Activated CD4-positive, alpha-beta T cell treated with anti-CD3 and anti-CD28 coated beads for 4 hours (primary cell): ENCODE data around the gene ZNF627.
A peak's percentile ranks its signal among the peaks of the same experiment; 100 is the strongest.
"Not testable (repeated sequence)": the region's sequence is repeated elsewhere in the genome, so short reads cannot be mapped to it uniquely, and the experiment has no call there.

Experiments
- DNase-seq, 2 donors: peaks; one replicate each; pipeline ENCODE4 v3.0.0-alpha.2; 2020

The ZNF627 gene

GRCh38 chr19:11576227-11576626, 21.1 kb upstream of the ZNF627 start:
- no peak for DNase-seq

DNA sequence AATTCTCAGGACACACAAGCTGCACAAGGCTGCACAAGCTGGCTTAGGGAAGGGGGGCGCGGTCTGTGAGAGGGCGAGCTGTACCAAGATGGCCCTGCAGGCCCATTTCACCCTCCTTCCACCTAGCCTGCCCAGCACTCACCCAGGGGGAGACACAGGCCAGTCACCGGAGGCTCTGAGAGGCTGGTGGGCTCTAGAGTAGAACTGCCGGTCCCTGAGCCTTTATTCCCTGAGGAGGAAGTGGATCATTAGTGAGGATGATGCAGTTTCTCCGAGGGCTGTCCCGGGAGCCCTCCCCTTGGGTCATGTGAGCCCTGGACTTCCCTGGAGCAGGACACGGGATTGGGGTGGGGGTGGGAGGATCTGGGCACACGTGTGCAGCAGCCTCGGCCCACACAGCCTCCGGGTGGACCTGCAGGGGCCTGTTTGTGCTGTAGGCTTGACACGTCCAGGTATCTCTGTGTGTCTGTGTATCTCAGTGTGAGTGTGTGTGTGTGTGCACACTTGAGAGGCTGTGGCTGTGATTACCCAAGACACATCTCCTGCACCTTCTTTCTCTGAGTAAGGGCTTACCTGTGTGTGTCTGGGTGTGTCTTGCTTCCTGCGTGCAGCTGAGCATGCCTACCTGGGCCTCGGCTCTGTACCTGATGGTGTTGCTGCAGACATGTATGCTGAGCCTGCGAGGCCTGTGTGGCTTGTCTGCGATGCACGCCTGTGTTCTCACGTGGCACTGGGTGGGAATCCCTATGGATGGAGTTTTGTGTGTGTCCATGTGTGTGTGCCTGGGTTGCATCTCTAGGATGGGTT, 19.6 kb upstream of the ZNF627 start, which contains the start of gene ACP5:
Gene ACP5 (minus strand): TSS at position 195 of the 807 bp plus-strand sequence. CDS start 328 bp downstream, outside the sequence.
- DNase-seq: no peak

DNA sequence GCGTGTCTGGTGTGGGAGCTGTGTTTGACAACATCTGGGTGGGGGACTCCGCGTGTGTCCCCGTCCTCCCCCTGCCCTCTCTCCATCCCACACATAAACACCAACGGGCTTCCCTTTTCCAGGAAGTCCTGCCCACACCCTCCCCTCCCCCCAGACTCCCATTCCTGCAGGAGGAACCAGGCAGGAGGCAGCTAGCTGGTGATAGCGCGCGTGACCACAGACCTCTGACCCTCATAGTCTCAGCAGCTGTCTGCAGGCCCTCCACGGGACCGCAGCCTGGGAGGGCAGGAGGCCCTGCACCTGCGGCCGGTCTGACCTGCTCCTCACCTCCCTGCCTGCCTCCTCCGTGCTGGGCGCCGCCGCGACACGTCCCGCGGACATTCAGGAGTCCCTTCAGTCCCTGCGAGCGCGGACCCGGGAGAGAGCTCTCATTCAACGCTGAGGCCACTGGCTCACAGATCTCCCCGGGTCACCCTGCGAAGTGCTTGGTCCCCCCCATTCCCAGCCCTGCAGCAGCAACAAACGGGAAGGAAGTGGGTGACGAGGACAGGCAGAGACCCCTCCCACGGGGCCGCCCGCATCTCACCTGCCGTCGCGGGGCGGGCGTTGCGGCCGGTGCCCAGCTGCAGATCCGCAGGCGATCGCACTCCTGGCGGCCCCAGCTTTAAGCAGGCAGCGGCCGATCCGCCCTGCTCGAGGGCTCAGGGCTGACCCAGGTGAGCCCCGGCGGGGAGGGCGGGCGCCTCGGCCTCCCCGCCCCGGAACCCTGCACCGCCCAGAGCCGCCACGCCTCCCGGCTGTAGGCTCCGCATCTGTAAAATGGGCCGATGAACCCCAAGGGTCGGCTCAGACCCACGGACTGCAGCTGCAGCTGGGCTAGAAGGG, 18.8 kb upstream of the ZNF627 start:
- DNase-seq: peak in 1 of 2 donors; percentile 36

DNA sequence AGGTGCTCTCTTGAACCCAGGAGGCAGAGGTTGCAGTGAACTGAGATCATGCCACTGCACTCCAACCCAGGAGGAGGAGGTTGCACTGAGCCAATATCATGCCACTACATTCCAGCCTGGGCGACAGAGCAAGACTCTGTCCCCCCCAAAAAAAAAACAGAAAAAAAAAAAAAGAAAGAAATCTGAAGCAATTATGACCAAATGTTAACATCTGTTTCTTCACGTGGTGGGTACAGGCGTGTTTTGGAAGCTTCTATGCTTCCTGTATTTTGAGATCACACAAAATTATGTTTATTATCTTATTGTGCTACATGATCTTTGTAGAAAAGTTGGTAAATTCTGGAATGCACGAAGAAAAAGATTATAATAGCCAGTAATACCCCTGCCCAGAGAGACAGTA, 17.2 kb upstream of the ZNF627 start:
- no peak for DNase-seq

DNA sequence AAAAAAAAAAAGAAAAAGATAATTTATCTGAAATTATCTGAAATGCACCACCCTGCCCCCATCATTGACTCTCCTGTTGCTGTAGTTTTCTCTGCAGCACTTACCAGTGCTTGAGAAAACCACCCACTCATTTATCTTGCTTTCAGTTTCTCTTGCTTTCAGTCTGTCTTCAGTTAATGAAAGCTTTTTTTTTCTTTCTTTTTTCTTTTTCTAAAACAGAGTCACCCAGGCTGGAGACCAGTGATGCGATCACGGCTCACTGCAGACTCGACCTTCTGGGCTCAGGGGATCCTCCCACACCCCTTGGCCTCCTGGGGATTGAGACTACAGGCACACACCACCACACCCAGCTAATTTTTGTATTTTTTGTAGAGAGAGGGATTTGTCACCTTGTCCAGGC, 15.5 kb upstream of the ZNF627 start:
- peak; percentile 22 to 40 for DNase-seq

DNA sequence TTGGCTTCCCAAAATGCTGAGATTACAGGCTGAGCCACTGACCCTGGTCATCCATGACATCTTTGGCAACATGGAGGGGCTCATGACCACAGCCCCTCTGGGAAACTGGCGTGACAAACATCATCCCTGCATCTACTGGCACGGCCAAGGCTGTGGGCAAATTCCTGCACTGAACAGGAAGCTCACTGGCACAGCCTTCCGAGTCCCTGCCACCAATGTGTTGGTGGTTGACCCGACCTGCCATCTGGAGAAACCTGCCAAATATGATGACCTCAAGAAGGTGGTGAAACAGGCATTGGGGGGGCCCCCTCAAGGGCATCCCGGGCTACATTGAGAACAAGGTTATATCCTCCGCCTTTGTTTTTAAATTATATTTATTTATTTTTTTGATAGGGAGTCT, 11.0 kb upstream of the ZNF627 start:
- no peak for DNase-seq

DNA sequence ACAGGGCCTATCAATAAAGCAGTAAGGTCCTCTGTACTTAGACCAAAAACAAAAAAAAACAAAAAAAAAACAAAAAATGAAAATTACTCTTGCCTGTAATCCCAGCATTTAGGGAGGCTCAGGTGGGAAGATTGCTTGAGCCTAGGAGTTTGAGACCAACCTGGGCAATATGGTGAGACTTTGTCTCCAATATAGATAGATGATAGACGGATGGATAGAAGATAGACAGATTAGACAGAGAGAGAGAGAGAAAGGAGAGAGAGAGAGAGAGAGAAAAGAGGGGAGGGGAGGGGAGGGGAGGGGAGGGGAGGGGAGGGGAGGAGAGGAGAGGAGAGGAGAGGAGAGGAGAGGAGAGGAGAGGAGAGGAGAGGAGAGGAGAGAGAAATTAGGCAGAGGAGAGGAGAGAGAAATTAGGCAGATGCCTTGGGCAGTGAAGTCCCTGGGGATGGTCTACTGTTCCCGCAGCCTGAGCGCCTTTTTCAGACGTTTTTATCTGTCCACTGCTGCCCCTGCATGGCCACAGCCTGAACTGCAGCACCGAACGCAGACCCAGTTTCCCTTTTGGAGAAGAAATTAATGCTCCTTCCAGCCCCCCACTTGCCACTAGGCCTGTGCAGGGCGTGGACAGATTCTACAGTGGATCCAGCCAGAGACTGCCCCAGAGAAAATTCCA, 9.8 kb upstream of the ZNF627 start:
- DNase-seq: peak; percentile 68 to 77

- DNase-seq: no peak
Measured at GRCh38 chr19:11587975-11588631, 9.2 kb upstream of the ZNF627 start.

GRCh38 chr19:11594084-11594483, 3.2 kb upstream of the ZNF627 start:
- no peak for DNase-seq

DNA sequence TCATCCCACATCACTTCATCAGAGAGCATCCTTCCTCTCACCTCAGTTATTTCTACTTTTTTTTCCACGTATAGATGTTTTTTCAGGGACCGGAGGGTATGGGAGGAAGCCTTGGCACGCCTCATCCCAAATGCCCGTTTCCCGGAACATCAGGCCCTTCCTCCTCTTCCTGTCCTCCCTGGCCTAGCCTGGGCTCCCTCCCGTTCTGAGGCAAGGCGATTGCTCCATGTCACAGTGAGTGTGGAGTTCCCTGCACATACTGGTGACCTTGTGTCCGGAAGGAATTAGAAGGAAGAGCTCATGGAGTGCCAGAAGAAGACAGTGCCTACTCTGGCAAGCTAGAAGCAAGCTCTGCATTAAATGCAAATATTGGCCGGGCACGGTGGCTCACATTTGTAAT, 1.1 kb upstream of the ZNF627 start:
- no peak for DNase-seq

- no peak for DNase-seq
Measured at GRCh38 chr19:11598103-11598483, 810 bp downstream of the ZNF627 start.

GRCh38 chr19:11598746-11599145, 1.5 kb downstream of the ZNF627 start:
- no peak for DNase-seq

- DNase-seq: not testable (repeated sequence)
Measured at GRCh38 chr19:11599704-11600103, 2.4 kb downstream of the ZNF627 start.

DNA sequence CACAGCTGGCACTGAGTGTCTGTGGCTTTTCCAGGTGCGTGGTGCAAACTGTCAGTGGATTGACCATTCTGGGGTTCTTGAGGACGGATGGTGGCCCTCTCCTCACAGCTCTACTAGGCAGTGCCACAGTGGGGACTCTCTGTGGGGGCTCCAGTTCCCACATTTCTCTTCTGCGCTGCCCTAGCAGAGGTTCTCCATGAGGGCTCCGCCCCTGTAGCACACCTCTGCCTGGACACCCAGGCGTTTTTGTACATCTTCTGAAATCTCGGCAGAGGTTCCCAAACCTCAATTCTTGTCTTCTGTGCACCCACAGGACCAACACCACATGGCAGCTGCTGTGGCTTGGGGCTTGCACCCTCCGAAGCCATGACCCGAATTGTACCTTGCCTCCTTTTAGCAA, 9.2 kb downstream of the ZNF627 start:
- no peak for DNase-seq

- no peak for DNase-seq
Measured at GRCh38 chr19:11611730-11612129, 14.4 kb downstream of the ZNF627 start.

- DNase-seq: no peak
Measured at GRCh38 chr19:11612816-11613511, 15.7 kb downstream of the ZNF627 start.

DNA sequence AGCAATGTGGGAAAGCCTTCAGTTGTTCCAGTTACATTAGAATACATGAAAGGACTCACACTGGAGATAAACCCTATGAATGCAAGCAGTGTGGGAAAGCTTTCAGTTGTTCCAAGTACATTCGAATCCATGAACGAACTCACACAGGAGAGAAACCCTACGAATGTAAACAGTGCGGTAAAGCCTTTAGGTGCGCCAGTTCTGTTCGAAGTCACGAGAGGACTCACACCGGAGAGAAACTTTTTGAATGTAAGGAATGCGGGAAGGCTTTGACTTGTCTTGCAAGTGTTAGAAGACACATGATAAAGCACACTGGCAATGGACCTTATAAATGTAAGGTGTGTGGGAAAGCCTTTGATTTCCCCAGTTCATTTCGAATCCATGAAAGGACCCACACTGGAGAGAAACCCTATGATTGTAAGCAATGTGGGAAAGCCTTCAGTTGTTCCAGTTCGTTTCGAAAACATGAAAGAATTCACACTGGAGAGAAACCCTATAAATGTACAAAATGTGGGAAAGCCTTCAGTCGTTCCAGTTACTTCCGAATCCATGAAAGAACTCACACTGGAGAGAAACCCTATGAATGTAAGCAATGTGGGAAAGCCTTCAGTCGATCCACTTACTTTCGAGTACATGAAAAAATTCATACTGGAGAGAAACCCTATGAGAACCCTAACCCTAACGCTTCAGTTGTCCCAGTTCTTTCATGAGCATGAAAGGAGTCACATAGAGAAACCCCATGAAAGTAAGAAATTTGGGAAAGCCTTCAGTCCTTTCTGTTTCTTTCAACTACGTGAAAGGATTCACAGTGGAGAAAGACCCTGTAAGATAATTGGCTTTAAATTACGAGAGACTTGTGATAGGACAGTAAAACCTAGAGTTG, 20.1 kb downstream of the ZNF627 start:
- no peak for DNase-seq

- no peak for DNase-seq
Measured at GRCh38 chr19:11620553-11620952, 23.3 kb downstream of the ZNF627 start.

DNA sequence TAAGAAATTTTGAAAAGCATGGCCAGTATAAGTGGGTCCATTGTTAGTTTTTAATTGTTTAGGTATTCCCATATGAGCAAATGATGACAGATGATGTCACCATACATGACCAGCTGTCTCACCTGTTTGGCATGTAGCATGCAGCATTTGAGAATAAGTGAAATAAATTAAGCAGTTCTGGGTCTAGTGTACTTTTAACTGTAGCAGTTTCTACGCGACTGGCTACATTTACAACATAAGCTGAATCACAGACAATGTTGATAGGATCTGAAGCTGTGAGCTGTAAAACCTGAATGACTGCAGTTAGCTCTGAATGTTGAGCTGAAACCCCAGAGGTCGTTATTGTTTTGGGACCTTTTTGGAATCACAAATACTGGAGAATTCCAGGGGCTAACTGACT, 25.1 kb downstream of the ZNF627 start:
- not testable (repeated sequence) for DNase-seq

DNA sequence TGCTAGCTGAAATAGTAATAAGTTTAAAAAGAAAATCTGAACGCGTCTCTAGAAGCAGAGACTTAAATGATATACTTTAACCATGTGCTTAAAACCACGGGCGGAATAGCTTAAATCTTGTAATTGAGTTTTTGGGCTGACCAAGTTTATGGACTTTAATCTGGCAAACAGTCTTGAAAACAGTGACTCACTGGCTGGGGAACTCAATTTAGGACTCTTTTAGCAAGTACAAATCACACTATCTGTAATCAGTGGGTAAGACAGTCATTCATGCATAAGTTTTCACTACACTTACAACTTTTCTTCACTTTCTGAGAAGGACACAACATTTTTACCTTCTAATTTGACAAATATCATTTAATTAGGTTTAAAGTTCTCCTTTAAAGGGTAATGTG, 26.8 kb downstream of the ZNF627 start:
- DNase-seq: no peak

GRCh38 chr19:11626252-11626651, 29.0 kb downstream of the ZNF627 start:
- DNase-seq: no peak
